Lower leg skin (tissue), 4 donors: Measurements from ENCODE around the gene NIM1K. TPM values are rescaled to one million over a fixed set of nuclear protein-coding genes. Genes with fewer than 3 reads are reported as not detected.

Experiments
- DNase-seq, 2 donors: peaks; one replicate each; pipeline ENCODE4 v3.0.0-alpha.2; 2019; ENCODE audit warnings: low spot score in 2 of 2
- H3K4me3 ChIP-seq: fragments of 200-600 bp; sonication (generic); 2 replicates; pipeline ENCODE4 v1.5.1; 2017; ENCODE audit warnings: mild to moderate bottlenecking, low read depth; ENCODE audit not compliant: poor library complexity, severe bottlenecking
- POLR2A ChIP-seq, 2 donors: fragments of 450-650 bp; IDR thresholded peaks; one replicate each; pipeline ENCODE4 v1.6.1; 2016 to 2017; ENCODE audit warnings: antibody characterized with exemption in 2 of 2, mild to moderate bottlenecking in 1 of 2, moderate library complexity in 1 of 2
- WGBS, 2 donors: methylation state at CpG; one replicate each; pipeline ENCODE4 v1.1.5; 2018; 5-methylcytosine and 5-hydroxymethylcytosine counted together
- intact Hi-C: fragments of 100-400 bp; cut with DNase I; formaldehyde crosslinking; loops from one replicate; pipeline ENCODE4 v1.15.0; 2023; ENCODE audit warnings: low total_unique reads
- total RNA-seq, 4 donors: library from RNA; depleted of rRNA; stranded (reverse); fragments of >200 nt; gene quantifications; one replicate each; pipeline ENCODE4 v1.1.0, GENCODE V29; 2016
- TF ChIP-seq, protein P1 (sequence below), 3 donors: fragments of 450-650 bp; IDR thresholded peaks; one replicate each; pipeline ENCODE4 v1.5.1; 2016; ENCODE audit warnings: antibody characterized with exemption in 3 of 3, mild to moderate bottlenecking in 3 of 3, moderate library complexity in 2 of 3

The NIM1K gene
- total RNA-seq, 4 donors from 2014 or later = 0.44 to 2.5 (median 0.65) TPM; not detected in 1

DNA sequence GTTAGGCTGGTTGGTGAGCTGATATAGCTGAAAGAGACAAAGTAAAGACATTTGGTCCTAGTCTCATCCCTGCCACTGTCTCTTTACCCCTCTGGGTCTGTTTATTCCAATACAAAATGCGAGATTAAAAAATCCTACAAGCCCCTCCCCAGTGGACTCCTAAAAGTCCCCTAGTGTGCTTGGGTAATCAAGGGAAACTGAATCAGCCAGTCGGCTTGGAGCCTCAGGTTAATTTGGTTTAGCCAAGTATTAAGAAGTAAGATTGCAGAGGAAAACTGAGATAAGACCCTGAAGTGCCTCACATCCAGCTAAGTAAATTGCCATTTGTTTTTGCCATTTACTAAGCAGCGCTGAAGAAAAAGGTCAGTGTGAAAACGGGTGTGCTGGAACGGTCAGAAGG, 10.4 kb downstream of the NIM1K start:
- TF ChIP-seq, protein P1, sequence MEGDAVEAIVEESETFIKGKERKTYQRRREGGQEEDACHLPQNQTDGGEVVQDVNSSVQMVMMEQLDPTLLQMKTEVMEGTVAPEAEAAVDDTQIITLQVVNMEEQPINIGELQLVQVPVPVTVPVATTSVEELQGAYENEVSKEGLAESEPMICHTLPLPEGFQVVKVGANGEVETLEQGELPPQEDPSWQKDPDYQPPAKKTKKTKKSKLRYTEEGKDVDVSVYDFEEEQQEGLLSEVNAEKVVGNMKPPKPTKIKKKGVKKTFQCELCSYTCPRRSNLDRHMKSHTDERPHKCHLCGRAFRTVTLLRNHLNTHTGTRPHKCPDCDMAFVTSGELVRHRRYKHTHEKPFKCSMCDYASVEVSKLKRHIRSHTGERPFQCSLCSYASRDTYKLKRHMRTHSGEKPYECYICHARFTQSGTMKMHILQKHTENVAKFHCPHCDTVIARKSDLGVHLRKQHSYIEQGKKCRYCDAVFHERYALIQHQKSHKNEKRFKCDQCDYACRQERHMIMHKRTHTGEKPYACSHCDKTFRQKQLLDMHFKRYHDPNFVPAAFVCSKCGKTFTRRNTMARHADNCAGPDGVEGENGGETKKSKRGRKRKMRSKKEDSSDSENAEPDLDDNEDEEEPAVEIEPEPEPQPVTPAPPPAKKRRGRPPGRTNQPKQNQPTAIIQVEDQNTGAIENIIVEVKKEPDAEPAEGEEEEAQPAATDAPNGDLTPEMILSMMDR (IDR thresholded peaks at IDR 0.05) = no peak
- TF ChIP-seq POLR2A (IDR thresholded peaks at IDR 0.05) = no peak
- no peak overlapping the region for H3K4me3 ChIP-seq
- no peak for DNase-seq
- intact Hi-C loops = no loop called here
- 79 to 82% methylated on average over 5 of the region's 5 CpGs for WGBS, 2 donors

DNA sequence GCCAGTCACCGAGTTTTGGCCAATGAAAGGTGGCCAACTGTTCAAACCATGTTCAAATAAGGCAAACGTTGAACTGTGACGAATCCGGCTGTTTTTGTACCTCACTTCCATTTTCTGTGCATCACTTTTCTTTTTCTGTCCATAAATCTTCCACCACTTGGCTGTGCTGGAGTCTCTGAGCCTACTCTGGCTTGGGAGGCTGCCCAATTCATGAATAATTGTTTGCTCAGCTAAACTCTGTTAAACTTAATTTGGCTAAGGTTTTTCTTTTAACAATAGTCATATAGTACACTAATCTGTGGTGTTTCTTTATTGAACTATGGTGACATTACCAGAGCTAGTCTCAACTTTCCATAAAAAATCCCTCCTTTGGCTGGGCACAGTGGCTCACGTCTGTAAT, 11.3 kb downstream of the NIM1K start:
- TF ChIP-seq, protein P1 (IDR thresholded peaks at IDR 0.05) = no peak
- TF ChIP-seq POLR2A (IDR thresholded peaks at IDR 0.05) = no peak
- DNase-seq = no peak
- WGBS, 2 donors = 78 to 84% methylated on average over 5 of the region's 5 CpGs
- intact Hi-C loops = no loop called here
- no peak overlapping the region for H3K4me3 ChIP-seq

DNA sequence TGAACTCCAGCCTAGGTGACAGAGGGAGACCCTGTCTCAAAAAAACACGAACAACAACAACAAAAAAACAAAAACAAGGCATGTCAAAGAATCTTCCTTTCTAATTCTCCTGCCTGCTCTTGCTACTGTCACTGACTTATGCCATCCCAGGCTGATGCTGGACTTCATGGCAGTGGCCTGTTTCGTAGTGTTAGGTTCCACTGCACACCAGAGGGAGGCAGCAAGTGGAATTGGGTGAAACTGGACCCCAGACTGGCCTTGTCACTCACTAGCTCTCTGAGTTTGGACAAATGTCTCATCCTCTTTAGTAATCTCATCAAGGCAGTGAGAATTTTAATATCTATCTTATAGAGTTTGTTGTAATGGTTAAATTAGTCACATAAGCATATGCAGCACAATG, 12.9 kb downstream of the NIM1K start:
- DNase-seq = no peak
- intact Hi-C loops = no loop called here
- no peak for TF ChIP-seq POLR2A (IDR thresholded peaks at IDR 0.05)
- TF ChIP-seq, protein P1 (IDR thresholded peaks at IDR 0.05) = no peak
- 85 to 97% methylated on average over 2 of the region's 2 CpGs for WGBS, 2 donors
- no peak overlapping the region for H3K4me3 ChIP-seq

DNA sequence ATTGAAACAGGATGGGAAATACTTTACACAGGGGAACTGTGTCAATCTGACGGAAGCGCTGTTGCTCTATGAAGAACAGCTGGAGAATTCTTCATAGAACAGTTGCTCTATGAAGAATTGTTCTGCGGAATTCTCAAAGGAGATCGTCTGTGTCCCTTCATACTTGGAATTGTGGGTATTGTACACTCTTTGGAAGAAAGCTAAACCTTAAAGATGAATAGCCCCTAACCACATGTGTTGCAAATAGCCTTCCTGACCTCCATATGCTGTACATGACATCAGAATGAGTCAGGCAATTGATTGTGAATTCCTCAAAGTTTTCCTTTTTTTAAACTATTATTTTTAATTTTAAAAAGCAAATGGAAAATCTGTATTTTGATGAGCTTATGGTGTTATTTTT, 15.6 kb downstream of the NIM1K start:
- no peak for DNase-seq
- WGBS, 2 donors = 67 to 79% methylated on average over 4 of the region's 4 CpGs
- TF ChIP-seq, protein P1 (IDR thresholded peaks at IDR 0.05) = no peak
- no peak for TF ChIP-seq POLR2A (IDR thresholded peaks at IDR 0.05)
- intact Hi-C loops = no loop called here
- H3K4me3 ChIP-seq = no peak overlapping the region

DNA sequence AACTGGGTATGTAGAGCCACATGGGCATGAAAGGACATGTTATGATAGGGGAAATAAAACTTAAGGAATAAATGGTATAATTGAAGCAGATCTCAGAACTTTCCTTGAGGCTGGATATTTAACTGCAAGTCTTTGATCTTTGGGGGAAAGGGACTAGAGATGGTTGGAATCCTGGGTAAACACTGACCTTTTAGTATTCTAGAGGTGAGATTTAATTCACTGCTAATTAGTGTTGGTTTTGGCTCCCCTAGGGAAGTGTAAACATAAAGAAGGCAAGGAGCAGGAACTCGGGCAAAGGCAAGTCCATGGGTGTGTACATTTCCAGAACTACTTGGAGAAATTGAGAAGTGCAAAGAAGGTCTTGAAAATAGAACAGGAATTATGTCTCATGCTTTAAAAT, 16.6 kb downstream of the NIM1K start:
- 6 to 20% methylated on average over 1 of the region's 1 CpG for WGBS, 2 donors
- no peak overlapping the region for H3K4me3 ChIP-seq
- no peak for DNase-seq
- intact Hi-C loops = no loop called here
- TF ChIP-seq, protein P1 (IDR thresholded peaks at IDR 0.05) = no peak
- no peak for TF ChIP-seq POLR2A (IDR thresholded peaks at IDR 0.05)

DNA sequence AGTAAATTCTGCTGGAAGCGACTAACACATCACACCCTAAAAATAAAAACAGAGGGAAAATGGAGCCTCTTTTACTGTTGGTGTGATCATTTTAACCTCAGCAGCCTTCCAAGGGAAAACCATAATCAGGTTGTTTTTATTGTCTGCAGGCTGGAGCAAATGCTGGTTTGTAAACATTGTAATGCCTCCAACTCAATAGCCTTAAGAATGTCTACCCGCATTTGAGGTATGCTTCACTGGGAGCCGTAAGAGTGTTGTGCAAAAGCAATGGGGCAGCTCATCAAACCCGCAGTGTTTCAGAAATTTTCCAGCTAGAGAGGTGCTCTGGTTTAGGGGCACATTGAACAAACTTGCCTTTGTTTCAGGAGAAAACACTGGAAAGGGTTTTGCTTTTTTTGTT, 17.0 kb downstream of the NIM1K start:
- H3K4me3 ChIP-seq = no peak overlapping the region
- no peak for DNase-seq
- intact Hi-C loops = no loop called here
- TF ChIP-seq, protein P1 (IDR thresholded peaks at IDR 0.05) = no peak
- 77 to 82% methylated on average over 4 of the region's 4 CpGs for WGBS, 2 donors
